Myometrial cell (primary cell): ENCODE data around the gene PELI3. TPM values are rescaled to one million over a fixed set of nuclear protein-coding genes. Genes with fewer than 3 reads are reported as not detected.

Experiments used
- total RNA-seq: library from RNA; depleted of rRNA; stranded (reverse); fragments of >200 nt; gene quantifications from 2 replicates; pipeline ENCODE4 v1.2.3, GENCODE V29; 2015

Gene PELI3
- total RNA-seq = 5.3 and 6.3 TPM in 2 replicates

GRCh38 chr11:66466225-66467033 lies at the start of gene PELI3:
TSS of gene PELI3 (plus strand) at chr11:66466905. CDS start at chr11:66468129, 1,224 bp downstream.

GRCh38 chr11:66420671-66421476 lies 45.8 kb upstream of the PELI3 start, which contains the start of gene NPAS4:
TSS of gene NPAS4 (plus strand) at chr11:66421035. CDS start at chr11:66421180, 145 bp downstream.

GRCh38 chr11:66438504-66439466 lies 27.9 kb upstream of the PELI3 start, which contains the start of gene MRPL11:
TSS of gene MRPL11 (minus strand) at chr11:66438848. CDS start at chr11:66438754, 94 bp downstream.

GRCh38 chr11:66480117-66480938 lies 13.6 kb downstream of the PELI3 start, which contains the start of gene DPP3:
TSS of gene DPP3 (plus strand) at chr11:66480434. CDS start at chr11:66482201, 1,767 bp downstream.

GRCh38 chr11:66510271-66510989 lies 43.7 kb downstream of the PELI3 start, which contains the start of gene BBS1:
TSS of gene BBS1 (plus strand) at chr11:66510635. CDS start at chr11:66510660, 25 bp downstream.

Other genes starting within 250 kb of the PELI3 start
- 13.0 and 16.3 TPM in 2 replicates for gene KLC2, start 209.2 kb upstream of the PELI3 start, total RNA-seq
- gene RAB1B, start 198.3 kb upstream of the PELI3 start, total RNA-seq = 165 and 169 TPM in 2 replicates
- gene CNIH2, start 188.7 kb upstream of the PELI3 start, total RNA-seq = 0.29 TPM in 1 of 2 replicates, not detected in the other
- 239 and 330 TPM in 2 replicates for gene YIF1A, start 177.8 kb upstream of the PELI3 start, total RNA-seq
- gene TMEM151A, start 175.0 kb upstream of the PELI3 start, total RNA-seq = not detected in 2 replicates
- 93.4 and 98.0 TPM in 2 replicates for gene CD248, start 149.9 kb upstream of the PELI3 start, total RNA-seq
- gene RIN1, start 130.5 kb upstream of the PELI3 start, total RNA-seq = 58.8 and 68.3 TPM in 2 replicates
- 64.0 and 74.1 TPM in 2 replicates for gene BRMS1, start 121.8 kb upstream of the PELI3 start, total RNA-seq
- gene B4GAT1, start 119.3 kb upstream of the PELI3 start, total RNA-seq = 45.0 and 50.2 TPM in 2 replicates
- gene SLC29A2, start 95.1 kb upstream of the PELI3 start, total RNA-seq = 0.71 and 1.2 TPM in 2 replicates
- not detected in 2 replicates for gene NPAS4, start 45.9 kb upstream of the PELI3 start, total RNA-seq
- gene MRPL11, start 28.1 kb upstream of the PELI3 start, total RNA-seq = 63.1 and 66.9 TPM in 2 replicates
- gene DPP3, start 13.5 kb downstream of the PELI3 start, total RNA-seq = 60.1 and 79.0 TPM in 2 replicates
- gene BBS1, start 43.7 kb downstream of the PELI3 start, total RNA-seq = 30.8 and 39.8 TPM in 2 replicates
- 23.9 and 28.5 TPM in 2 replicates for gene ZDHHC24, start 79.1 kb downstream of the PELI3 start, total RNA-seq
- under 0.01 and 0.18 TPM in 2 replicates for gene ACTN3, start 80.0 kb downstream of the PELI3 start, total RNA-seq
- 9.5 and 14.5 TPM in 2 replicates for gene CTSF, start 101.7 kb downstream of the PELI3 start, total RNA-seq
- gene CCDC87, start 126.2 kb downstream of the PELI3 start, total RNA-seq = under 0.01 and 0.35 TPM in 2 replicates
- gene CCS, start 126.3 kb downstream of the PELI3 start, total RNA-seq = 32.4 and 40.1 TPM in 2 replicates
- gene RBM14, start 149.7 kb downstream of the PELI3 start, total RNA-seq = 34.2 and 34.9 TPM in 2 replicates
- 96.6 and 136 TPM in 2 replicates for gene RBM4, start 171.8 kb downstream of the PELI3 start, total RNA-seq
- gene RBM4B, start 211.0 kb downstream of the PELI3 start, total RNA-seq = 21.0 and 22.3 TPM in 2 replicates